ENCODE data around the gene DLX5.
A peak's percentile ranks its signal among the peaks of the same experiment; 100 is the strongest.

DLX5 gene

GRCh38 chr7:97018126-97018601 is 6.5 kb downstream of the DLX5 start:
- no peak for DNase-seq

- no peak for DNase-seq
Measured at GRCh38 chr7:97017192-97018125, 7.2 kb downstream of the DLX5 start.

GRCh38 chr7:97016381-97017191 is 8.0 kb downstream of the DLX5 start:
- DNase-seq = no peak

GRCh38 chr7:97015756-97016380 is 8.8 kb downstream of the DLX5 start:
- DNase-seq = no peak

GRCh38 chr7:97015279-97015678 is 9.4 kb downstream of the DLX5 start:
- DNase-seq = no peak

GRCh38 chr7:97014145-97014750 is 10.4 kb downstream of the DLX5 start:
- no peak for DNase-seq

- DNase-seq = no peak
Measured at GRCh38 chr7:97013845-97014134, 10.8 kb downstream of the DLX5 start.

GRCh38 chr7:97013134-97013844 is 11.3 kb downstream of the DLX5 start:
- no peak for DNase-seq

GRCh38 chr7:97012365-97013133 is 12.1 kb downstream of the DLX5 start:
- DNase-seq = no peak

- no peak for DNase-seq
Measured at GRCh38 chr7:97011536-97012364, 12.9 kb downstream of the DLX5 start.

- no peak for DNase-seq
Measured at GRCh38 chr7:97011104-97011503, 13.5 kb downstream of the DLX5 start.

- DNase-seq = no peak
Measured at GRCh38 chr7:97009753-97010732, 14.6 kb downstream of the DLX5 start.

- no peak for DNase-seq
Measured at GRCh38 chr7:97008275-97008917, 16.2 kb downstream of the DLX5 start.

- DNase-seq = no peak
Measured at GRCh38 chr7:97007583-97007861, 17.1 kb downstream of the DLX5 start.

- peak; percentile 13 for DNase-seq
Measured at GRCh38 chr7:97006816-97007582, 17.6 kb downstream of the DLX5 start.

- peak; percentile 54 for DNase-seq
Measured at GRCh38 chr7:97006055-97006815, 18.4 kb downstream of the DLX5 start.

Data from 8988T (cell line).